ENCODE results near the gene MRM3. TPM values are rescaled to one million over a fixed set of nuclear protein-coding genes. Genes with fewer than 3 reads are reported as not detected.

The MRM3 gene
- total and polyA plus RNA-seq, 2 of the 4 experiments (the other 2 are of a cell fraction) = 9.0 to 15.2 TPM

GRCh38 chr17:744937-745336 lies 37.2 kb upstream of the MRM3 start:
- H2BK5ac ChIP-seq (ENCODE audit: low read depth, low read length, poor library complexity, severe bottlenecking) = no peak overlapping the region
- no peak overlapping the region for H2AK5ac ChIP-seq (ENCODE audit: low read depth, low read length)
- dilution Hi-C loops (cut with HindIII; ENCODE audit: low sequenced_read_pairs, unreplicated experiment) = no loop called here
- H3K9me3 ChIP-seq (ENCODE audit: control insufficient read depth, insufficient read depth, low read length) = no peaks in the 10 kb centered on the region
- peaks cover 11% of the 10 kb centered on the region for H3K9me1 ChIP-seq (ENCODE audit: insufficient read depth, low read length)
- no peak overlapping the region for H4K5ac ChIP-seq (ENCODE audit: low read depth, low read length)
- H3K4me2 ChIP-seq (ENCODE audit: low read depth, low read length) = no peak overlapping the region
- no peak overlapping the region for H2BK120ac ChIP-seq (ENCODE audit: low read depth, low read length)
- no peak overlapping the region for H3K23ac ChIP-seq (ENCODE audit: low read depth, low read length)
- POLR2A ChIA-PET (ENCODE audit: unreplicated experiment) = no interaction called here
- ATAC-seq (ENCODE audit: low read depth) (no peak), DNase-seq (no peak)
- CTCF ChIA-PET = no interaction called here
- H3K36me3 ChIP-seq (ENCODE audit: control insufficient read depth, insufficient read depth, low read length) = peaks cover 70% of the 10 kb centered on the region
- H3K4me1 ChIP-seq (ENCODE audit: control insufficient read depth, insufficient read depth, low read length) = no peaks in the 10 kb centered on the region
- no peak overlapping the region for H2AK9ac ChIP-seq (replicated peaks; ENCODE audit: low read depth, low read length, poor library complexity)
- no peaks in the 10 kb centered on the region for H3K27me3 ChIP-seq (ENCODE audit: control insufficient read depth, insufficient read depth, low read length)
- H3K18ac ChIP-seq (ENCODE audit: low read depth, low read length) = no peak overlapping the region
- in situ Hi-C loops (cut with MboI; ENCODE audit: low sequenced_read_pairs) = no loop called here
- H3K79me1 ChIP-seq (ENCODE audit: low read depth in 1 of 2, low read length in 2 of 2) = peaks cover 24 to 89% of the 10 kb centered on the region in 2 experiments
- peaks cover 38% of the 10 kb centered on the region for H4K20me1 ChIP-seq (ENCODE audit: insufficient read depth, low read length)
- H3K4me3 ChIP-seq (ENCODE audit: insufficient read depth, low read depth, low read length) = no peak overlapping the region
- WGBS, 2 experiments (ENCODE audit: extremely low coverage in 2 of 2, insufficient read length in 1 of 2) = 84% methylated on average over 7 of the region's 9 CpGs; no CpG with 5 or more reads in 1 of the 2 experiments
- no peak overlapping the region for H3K4ac ChIP-seq (ENCODE audit: low read depth, low read length)
- TF ChIP-seq USF2 (IDR thresholded peaks at IDR 0.05; ENCODE audit: low read depth, low read length) = no peak
- TF ChIP-seq MAFK (IDR thresholded peaks at IDR 0.05; ENCODE audit: low read depth, low read length) = no peak
- no peak for TF ChIP-seq RFX5 (IDR thresholded peaks at IDR 0.05; ENCODE audit: low read depth, low read length)
- no peak for TF ChIP-seq FOS (IDR thresholded peaks at IDR 0.05; ENCODE audit: low read depth, low read length)
- intact Hi-C loops (cut with micrococcal nuclease) = no loop called here
- no peak overlapping the region for H4K91ac ChIP-seq (ENCODE audit: insufficient read depth, low read depth, low read length)
- H2AFZ ChIP-seq (replicated peaks; ENCODE audit: low read length, poor library complexity) = no peak overlapping the region
- H3K27ac ChIP-seq (ENCODE audit: insufficient read depth, low read length) = no peak overlapping the region
- H2BK20ac ChIP-seq (ENCODE audit: low read depth, low read length) = no peak overlapping the region
- no peak overlapping the region for H2BK15ac ChIP-seq (ENCODE audit: low read depth, low read length)
- H3K56ac ChIP-seq (ENCODE audit: extremely low read depth, insufficient read depth, low read length) = no peak overlapping the region
- no TSS peak for BruUV-seq (replicated peaks)
- no peak overlapping the region for H4K8ac ChIP-seq (ENCODE audit: low read depth in 2 of 2, low read length in 2 of 2)
- no peak overlapping the region for H3K14ac ChIP-seq (replicated peaks; ENCODE audit: low read depth, low read length)
- no peak overlapping the region for H3K9ac ChIP-seq (ENCODE audit: low read depth, low read length)

All from IMR-90 (cell line).